ENCODE data around the gene TARDBP. TPM values are rescaled to one million over a fixed set of nuclear protein-coding genes. Genes with fewer than 3 reads are reported as not detected.
A peak's percentile ranks its signal among the peaks of the same experiment; 100 is the strongest.
"Not testable (repeated sequence)": the region's sequence is repeated elsewhere in the genome, so short reads cannot be mapped to it uniquely, and the experiment has no call there.

TARDBP gene
- total and polyA plus RNA-seq, 7 donors, result 91.8 to 387 (median 132) TPM

GRCh38 chr1:10990828-10991227 is 21.6 kb upstream of the TARDBP start:
- no peak overlapping the region for H3K27ac ChIP-seq
- no peaks in the 10 kb centered on the region for H3K9me3 ChIP-seq
- WGBS, 3 donors, result 86 to 92% (median 89%) methylated on average over 7 of the region's 7 CpGs
- no peak for TF ChIP-seq CTCF (IDR thresholded peaks at IDR 0.05)
- H3K4me1 ChIP-seq, result no peaks in the 10 kb centered on the region
- H3K4me3 ChIP-seq, result no peak overlapping the region
- ATAC-seq, result no peak
- no peaks in the 10 kb centered on the region for H3K36me3 ChIP-seq (ENCODE audit: insufficient read depth in 1 of 2, low read depth in 1 of 2)
- intact Hi-C loops (cut with DNase I), result loop anchor here in 1 of 2 donors (2.0 kb wide), 1 partner anchor 14 kb away; no protein-coding TSS in a partner anchor
- H3K27me3 ChIP-seq (ENCODE audit: insufficient read depth in 3 of 3, low read length in 2 of 3), result no peaks in the 10 kb centered on the region
- DNase-seq, result no peak

- intact Hi-C loops (cut with DNase I); H3K27me3 ChIP-seq (ENCODE audit: insufficient read depth in 3 of 3, low read length in 2 of 3); H3K9me3 ChIP-seq; H3K36me3 ChIP-seq (ENCODE audit: insufficient read depth in 1 of 2, low read depth in 1 of 2); DNase-seq; H3K4me1 ChIP-seq; H3K27ac ChIP-seq; H3K4me3 ChIP-seq; ATAC-seq: not testable (repeated sequence)
- 86 to 95% (median 92%) methylated on average over 2 of the region's 2 CpGs for WGBS, 3 donors
These were observed 20.4 kb upstream of the TARDBP start for GRCh38 chr1:10992004-10992403.

- ATAC-seq (no peak), DNase-seq (no peak)
- H3K27ac ChIP-seq, result no peak overlapping the region
- intact Hi-C loops (cut with DNase I), result no loop called here
- WGBS, 3 donors, result 75 to 86% (median 83%) methylated on average over 4 of the region's 4 CpGs
- no peak for TF ChIP-seq CTCF (IDR thresholded peaks at IDR 0.05)
- H3K4me3 ChIP-seq, result no peak overlapping the region
- H3K27me3 ChIP-seq (ENCODE audit: insufficient read depth in 3 of 3, low read length in 2 of 3), result no peaks in the 10 kb centered on the region
- no peaks in the 10 kb centered on the region for H3K4me1 ChIP-seq
- no peaks in the 10 kb centered on the region for H3K36me3 ChIP-seq (ENCODE audit: insufficient read depth in 1 of 2, low read depth in 1 of 2)
- no peaks in the 10 kb centered on the region for H3K9me3 ChIP-seq
These were observed 19.6 kb upstream of the TARDBP start for GRCh38 chr1:10992864-10993263.

GRCh38 chr1:10996100-10996499 is 16.4 kb upstream of the TARDBP start:
- WGBS, 3 donors, result 27 to 56% (median 32%) methylated on average over 3 of the region's 3 CpGs
- intact Hi-C loops (cut with DNase I), result no loop called here

GRCh38 chr1:11000526-11000925 is 11.9 kb upstream of the TARDBP start:
- TF ChIP-seq CTCF (IDR thresholded peaks at IDR 0.05), result no peak
- peaks cover 9% of the 10 kb centered on the region for H3K9me3 ChIP-seq
- ATAC-seq, result no peak
- H3K27me3 ChIP-seq (ENCODE audit: insufficient read depth in 3 of 3, low read length in 2 of 3), result no peaks in the 10 kb centered on the region
- no peaks in the 10 kb centered on the region for H3K4me1 ChIP-seq
- H3K4me3 ChIP-seq, result no peak overlapping the region
- no peak for DNase-seq
- intact Hi-C loops (cut with DNase I), result no loop called here
- 78 to 100% (median 98%) methylated on average over 1 of the region's 1 CpG for WGBS, 3 donors
- H3K36me3 ChIP-seq (ENCODE audit: insufficient read depth in 1 of 2, low read depth in 1 of 2), result no peaks in the 10 kb centered on the region
- no peak overlapping the region for H3K27ac ChIP-seq

More at GRCh38 chr1:10996100-10996499, 16.4 kb upstream of the TARDBP start:
- Histone ChIP-seq H3K4me3 (no peak overlapping the region), H3K27ac (no peak overlapping the region), H3K9me3 (peaks cover 9% of the 10 kb centered on the region), H3K4me1 (no peaks in the 10 kb centered on the region), H3K27me3 (ENCODE audit: insufficient read depth in 3 of 3, low read length in 2 of 3) (no peaks in the 10 kb centered on the region), H3K36me3 (ENCODE audit: insufficient read depth in 1 of 2, low read depth in 1 of 2) (no peaks in the 10 kb centered on the region)
- no peak for TF ChIP-seq CTCF (IDR thresholded peaks at IDR 0.05)
- ATAC-seq (peak in 3 of 4 donors; percentile 78 to 86 (median 79)), DNase-seq (no peak)
